Activated CD4-positive, alpha-beta T cell treated with anti-CD3 and anti-CD28 coated beads, Interleukin-2, Interleukin-4, amounts not matched to agents 100 ng/mL and 50 ng/mL, durations not matched to agents 16 hours and 8 hours (primary cell): ENCODE results near the gene MYOF.
A peak's percentile ranks its signal among the peaks of the same experiment; 100 is the strongest.
"Not testable (repeated sequence)": the region's sequence is repeated elsewhere in the genome, so short reads cannot be mapped to it uniquely, and the experiment has no call there.

ENCODE experiments used
- DNase-seq: peaks from one replicate; pipeline ENCODE4 v3.0.0-alpha.2; 2020; ENCODE audit warnings: low spot score

The MYOF gene

DNA sequence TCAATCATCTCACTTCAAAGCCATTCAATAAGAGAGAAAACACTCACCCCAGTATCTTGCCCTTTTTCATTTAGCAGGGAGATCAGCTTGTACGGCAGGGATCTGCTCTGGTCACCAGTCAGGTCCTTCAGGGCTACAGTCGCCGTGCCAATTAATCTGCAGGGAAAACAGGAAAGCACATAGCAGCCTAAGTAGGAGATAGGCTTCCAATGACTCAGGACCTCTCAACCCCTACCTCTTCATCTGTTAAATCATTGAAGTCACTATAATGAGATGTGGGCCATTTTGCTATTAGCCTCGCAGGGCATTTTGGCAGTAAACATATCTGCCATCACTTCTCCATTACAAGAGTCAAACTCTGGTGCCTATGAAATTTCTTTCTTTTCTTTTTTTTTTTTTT, 50.8 kb downstream of the MYOF start:
- no peak for DNase-seq

DNA sequence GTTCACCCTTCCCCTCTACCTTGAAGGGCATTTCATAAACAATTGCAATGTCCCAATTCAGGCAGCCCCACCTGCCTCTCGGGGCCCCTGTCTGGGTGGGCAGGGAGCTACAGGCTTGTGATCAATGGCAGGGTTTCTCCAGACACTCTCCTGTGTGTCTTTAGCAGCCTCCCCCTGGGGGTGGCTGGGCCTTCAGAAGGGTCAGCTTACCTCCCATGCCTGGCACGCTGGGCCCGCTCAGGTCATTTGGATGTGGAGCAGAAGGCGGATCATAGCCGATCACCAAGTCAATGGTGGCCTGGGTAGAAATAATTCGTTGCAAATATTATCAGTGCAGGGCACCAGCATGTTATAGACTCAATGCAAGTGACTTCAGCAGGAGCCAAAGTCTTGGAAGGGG, 56.3 kb downstream of the MYOF start:
- DNase-seq, result no peak

DNA sequence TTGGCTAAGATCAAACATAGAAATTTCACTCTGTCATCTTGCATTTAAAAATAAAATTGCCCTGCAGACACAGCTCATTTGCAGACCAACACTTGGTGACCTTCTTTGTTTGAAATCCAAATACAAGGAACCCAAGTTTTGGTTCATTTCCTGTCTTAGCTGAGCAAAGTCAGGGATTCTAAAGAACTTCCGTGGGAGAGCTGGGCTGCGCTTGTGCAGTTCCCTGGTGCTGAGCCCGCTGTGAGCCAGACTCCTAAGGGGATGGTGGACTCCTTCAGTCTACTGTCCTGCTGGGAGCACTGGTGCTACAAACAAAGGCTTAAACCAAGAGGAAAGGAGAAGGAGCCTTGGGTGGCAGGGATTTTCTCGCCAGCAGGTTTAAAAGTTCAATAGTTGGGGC, 60.0 kb downstream of the MYOF start:
- DNase-seq, result no peak

GRCh38 chr10:93420944-93421825, 60.9 kb downstream of the MYOF start:
- no peak for DNase-seq

DNA sequence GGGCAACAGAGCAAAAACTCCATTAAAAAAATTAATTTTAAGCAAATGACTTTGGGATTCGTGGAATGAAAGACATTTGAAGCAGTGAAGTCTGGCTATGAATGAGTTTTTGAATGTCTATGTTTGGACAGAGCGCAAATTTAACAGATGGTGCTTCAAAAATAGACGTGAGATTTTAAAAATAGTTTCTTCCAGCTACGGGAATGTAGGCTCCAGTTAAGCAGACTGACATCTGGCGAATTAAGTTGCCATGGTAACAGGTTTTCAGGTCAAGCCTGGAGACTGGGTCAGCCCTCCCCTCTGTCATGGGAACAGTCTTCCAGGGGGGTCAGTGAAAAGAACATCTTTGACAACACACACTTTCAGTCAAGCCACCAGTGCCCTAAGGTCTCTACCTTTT, 62.0 kb downstream of the MYOF start:
- no peak for DNase-seq

DNA sequence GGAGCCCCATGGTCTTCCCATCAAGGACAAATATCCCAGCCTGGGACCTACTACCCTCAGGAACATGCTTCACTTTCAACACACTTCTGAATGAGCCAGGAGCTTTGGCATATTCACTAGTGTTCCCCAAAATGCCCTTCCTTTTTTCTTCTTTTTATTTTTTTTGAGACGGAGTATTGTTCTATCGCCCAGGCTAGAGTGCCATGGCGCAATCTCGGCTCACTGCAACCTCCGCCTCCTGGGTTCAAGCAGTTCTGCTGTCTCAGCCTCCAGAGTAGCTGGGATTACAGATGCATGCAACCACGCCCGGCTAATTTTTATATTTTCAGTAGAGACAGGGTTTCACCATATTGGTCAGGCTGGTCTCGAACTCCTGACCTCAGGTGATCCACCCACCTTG, 63.1 kb downstream of the MYOF start:
- DNase-seq, result not testable (repeated sequence)

- no peak for DNase-seq
These were observed 64.2 kb downstream of the MYOF start for GRCh38 chr10:93417921-93418320.

DNA sequence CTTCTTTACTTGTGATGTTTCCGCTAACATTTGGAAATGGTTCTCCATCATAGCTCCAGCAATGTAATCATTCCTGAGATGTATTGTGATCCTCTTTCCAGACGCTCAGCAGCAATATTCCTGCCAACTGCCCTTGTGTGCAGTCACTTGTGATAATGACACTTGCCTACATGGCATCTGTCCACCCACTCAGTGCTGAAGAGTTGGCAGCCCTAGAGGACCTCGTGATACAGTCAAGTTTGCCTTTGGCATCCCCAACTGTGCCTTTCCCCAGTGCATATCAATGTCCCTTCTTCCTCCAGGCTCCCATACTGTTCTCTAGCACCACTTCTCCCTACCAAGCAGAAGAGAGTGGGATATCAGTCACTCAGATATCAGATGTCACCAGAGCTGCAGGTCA, 64.9 kb downstream of the MYOF start:
- no peak for DNase-seq

- DNase-seq, result no peak
These were observed 65.3 kb downstream of the MYOF start for GRCh38 chr10:93416824-93417223.

DNA sequence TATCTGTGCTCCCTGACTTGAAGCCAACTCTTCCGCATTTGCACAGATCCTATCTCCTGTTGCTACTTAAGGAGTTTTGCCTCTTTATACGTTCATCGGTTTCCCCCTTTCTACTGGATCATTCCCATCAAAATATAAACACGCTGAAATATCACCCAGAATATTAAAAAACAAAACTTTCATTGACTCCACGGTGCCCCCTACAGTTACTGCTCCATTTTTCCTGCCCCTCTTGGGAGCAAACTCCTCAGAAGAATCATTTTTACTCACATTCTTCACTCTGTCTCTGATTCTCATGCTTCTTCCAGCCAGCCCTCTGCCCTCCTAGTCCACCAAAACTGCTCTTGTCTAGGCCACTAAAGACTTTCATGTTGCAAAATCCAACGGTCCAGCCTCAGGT, 66.4 kb downstream of the MYOF start:
- DNase-seq, result no peak

GRCh38 chr10:93413252-93413689, 68.9 kb downstream of the MYOF start:
- DNase-seq, result peak; percentile 49

DNA sequence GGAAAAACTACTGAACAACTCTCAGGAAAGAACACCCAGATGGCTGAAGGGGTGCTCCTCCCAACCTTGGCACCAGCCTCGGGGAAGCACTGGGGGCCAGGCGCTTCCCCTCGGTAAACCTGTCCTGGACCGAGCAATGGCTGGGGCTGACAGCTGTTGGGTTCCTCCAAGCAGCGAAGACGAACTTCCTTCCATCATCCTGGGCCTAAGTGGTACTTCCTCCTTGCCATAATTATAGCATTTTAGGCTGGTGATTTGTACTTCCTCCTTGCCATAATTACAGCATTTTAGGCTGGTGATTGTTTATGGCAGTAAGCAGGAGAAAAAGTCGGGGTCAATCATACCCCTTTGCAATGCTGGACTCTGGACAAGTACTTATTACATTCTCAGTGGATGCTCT, 69.3 kb downstream of the MYOF start:
- DNase-seq, result no peak

DNA sequence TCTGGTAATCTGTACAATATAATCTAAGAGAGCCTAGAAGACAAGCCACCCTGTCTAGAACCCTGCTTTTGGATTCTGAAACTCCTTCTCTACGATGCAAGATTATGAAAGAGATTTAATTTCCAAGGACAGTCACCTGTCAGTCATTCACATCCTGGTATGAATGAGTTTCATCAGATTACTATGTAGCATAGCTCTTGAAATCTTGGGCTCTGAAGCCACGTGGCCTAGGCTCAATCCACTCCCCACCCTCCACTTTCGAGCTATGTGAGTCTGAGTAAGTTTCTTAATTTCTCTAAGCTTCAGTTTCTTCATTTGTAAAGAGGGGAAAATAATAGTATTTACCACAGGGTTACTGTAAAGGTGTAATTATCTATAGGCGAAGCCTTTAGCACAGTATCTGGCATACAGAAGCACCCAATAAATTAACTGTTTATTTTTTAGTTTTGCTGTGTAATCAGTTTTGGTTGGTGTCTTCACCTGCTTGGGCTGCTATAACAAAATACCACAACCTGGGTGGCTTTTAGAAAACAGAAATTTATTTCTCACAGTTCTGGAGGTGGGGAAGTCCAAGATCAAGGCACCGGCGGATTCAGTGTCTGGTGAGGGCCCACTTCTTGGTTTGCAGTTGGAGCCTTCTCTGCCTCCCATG, 71.3 kb downstream of the MYOF start:
- peak; percentile 16 for DNase-seq

GRCh38 chr10:93408783-93409182, 73.4 kb downstream of the MYOF start:
- no peak for DNase-seq

GRCh38 chr10:93406364-93407145, 75.6 kb downstream of the MYOF start:
- no peak for DNase-seq

DNA sequence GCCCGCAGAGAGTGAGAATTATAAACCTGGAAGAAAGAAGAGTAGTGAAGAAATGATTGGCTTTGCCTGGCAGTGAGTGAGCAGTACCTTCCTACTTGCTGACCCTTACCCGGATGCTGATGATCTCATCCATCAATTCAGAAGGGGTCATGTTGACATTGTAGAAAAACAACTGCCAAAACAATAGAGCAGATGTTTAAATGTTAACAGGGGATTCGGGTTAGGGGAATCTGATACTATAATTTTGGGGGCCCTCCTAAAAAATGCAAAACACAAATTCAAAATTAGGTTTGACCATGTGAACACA, 78.1 kb downstream of the MYOF start:
- DNase-seq, result no peak

DNA sequence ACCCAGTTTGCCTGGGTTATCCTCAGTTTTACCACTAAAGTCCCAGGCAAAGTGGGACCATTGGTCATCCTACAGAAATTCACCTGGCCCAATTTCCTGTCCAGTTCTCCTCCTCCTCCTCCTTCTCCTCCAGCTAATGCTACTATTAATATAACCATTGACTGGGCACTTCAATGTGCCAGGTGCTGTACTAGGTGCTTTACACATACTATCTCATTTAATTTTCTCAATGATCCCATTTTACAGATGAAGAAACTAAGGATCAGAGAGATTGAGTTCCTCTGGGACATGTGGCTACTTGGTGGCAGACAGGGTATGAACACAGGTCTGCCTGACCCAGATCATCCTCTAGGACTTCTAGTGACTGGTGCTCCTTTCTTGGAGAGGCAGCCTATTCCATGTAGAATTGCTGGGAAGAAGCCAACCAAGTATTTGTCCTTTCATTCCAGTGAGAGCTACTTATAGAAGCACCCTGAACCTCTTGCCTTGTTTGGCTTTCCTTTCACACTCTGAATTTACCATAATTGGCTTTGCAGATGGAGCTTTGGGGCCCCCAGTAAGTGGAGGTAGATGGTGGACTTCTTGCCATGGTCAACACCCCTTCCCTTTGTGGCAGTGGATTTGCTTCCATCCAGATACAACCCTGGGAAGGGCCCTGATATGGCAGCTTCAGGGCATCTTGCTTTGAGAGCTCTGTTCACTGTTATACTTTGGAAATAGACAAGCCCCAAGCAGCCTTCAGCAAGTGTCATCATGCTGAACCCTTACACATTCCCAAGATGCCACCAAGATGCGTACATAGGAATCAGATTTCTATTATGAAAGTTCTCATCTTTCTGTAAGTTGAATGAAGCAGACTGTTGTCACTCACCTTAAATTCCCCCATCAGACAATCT, 78.7 kb downstream of the MYOF start:
- no peak for DNase-seq

DNA sequence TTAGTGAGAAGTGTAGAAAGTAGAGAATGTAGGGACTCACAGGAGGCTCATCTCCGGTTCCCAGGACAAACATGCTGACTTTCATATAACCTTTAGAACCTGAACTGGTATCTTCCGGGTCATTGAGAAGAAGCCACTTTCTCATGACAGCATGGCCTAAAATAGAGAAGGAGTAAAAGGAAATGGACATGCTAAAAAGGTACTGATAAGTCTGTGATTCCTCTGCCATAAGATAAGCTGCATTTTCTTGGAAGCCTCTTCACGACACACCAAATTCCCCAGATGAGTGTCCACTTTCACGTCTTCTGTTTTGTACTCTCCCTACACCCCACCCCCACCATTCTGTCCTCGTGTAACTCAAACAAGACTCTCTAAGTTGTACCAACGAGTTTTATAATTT, 79.9 kb downstream of the MYOF start:
- no peak for DNase-seq

DNA sequence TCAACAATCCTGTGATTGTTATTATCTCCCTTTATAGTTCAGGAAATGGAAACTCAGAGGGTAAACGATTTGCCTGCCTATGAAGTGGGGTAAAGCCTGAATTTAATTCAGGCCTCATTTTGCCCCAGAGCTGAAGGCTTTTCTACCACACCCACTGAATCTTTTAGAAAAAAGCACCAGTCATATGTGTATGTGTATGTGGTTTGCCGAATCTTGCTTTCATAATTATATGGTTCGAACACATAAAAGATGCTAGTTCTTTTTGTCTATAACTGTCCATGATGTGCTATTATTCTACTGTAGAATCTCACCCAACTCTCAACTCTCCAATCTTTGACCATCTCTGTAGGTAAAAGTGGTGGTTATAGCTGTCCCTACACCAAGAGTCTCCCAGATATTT, 83.6 kb downstream of the MYOF start:
- DNase-seq, result peak; percentile 35

- no peak for DNase-seq
These were observed 85.1 kb downstream of the MYOF start for GRCh38 chr10:93397020-93397419.

- DNase-seq, result no peak
These were observed 88.9 kb downstream of the MYOF start for GRCh38 chr10:93393211-93393610.

GRCh38 chr10:93392121-93392520, 90.0 kb downstream of the MYOF start:
- DNase-seq, result no peak
